Stimulated activated CD4-positive, alpha-beta T cell treated with anti-CD3 and anti-CD28 coated beads, TNF-alpha, amount 100 ng/mL, for 4 hours (primary cell): Measurements from ENCODE around the gene PTPRT.

Source experiments
- DNase-seq, 3 experiments: peaks; one replicate each; pipeline ENCODE4 v3.0.0-alpha.2; 2020; ENCODE audit warnings: low read depth in 3 of 3

PTPRT gene

GRCh38 chr20:42613076-42613475, 576.6 kb downstream of the PTPRT start:
- DNase-seq: no peak

DNA sequence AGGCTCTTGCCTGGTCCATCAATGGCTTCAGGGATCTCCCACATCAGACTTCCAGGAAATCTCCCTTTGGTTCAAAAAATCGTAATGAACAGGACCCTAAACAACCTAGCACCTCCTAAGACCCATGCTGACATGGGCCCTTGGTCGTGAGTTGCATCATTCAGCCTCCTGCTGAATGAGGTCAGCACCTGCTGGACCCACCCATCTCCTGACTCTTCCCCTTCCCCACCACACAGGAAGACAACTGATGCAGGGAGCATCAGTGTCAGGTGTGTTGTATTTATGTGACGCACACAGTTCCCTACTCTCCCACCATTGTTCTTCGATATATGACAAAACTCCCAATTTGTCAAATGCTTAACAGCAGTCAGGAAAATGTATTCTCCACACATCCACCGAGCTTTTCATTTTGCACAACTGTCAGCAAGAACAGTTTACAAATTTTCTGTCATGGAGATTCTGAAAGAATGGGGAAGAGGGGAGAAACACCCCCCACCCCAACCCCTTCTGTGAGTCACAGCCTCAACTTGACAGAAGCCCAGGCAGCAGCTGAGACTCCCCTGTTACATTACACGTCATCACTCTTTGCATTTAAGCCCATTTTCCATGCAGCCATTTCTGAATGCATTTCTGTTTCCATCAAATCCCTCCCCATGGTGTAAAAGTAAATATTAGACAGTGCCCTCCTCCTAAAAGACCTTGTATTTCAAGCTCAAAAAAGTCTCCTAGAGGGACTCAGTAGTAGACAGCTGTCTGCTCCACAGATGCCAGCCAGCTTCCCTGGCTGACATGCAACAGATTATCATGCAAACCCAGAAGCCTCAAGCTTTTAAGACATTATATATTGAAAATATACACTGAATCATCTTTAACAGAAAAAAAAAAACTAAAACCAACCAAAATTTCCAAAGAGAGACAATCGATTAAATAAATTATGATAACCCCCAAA, 577.5 kb downstream of the PTPRT start:
- no peak for DNase-seq

GRCh38 chr20:42611423-42611822, 578.3 kb downstream of the PTPRT start:
- no peak for DNase-seq

DNA sequence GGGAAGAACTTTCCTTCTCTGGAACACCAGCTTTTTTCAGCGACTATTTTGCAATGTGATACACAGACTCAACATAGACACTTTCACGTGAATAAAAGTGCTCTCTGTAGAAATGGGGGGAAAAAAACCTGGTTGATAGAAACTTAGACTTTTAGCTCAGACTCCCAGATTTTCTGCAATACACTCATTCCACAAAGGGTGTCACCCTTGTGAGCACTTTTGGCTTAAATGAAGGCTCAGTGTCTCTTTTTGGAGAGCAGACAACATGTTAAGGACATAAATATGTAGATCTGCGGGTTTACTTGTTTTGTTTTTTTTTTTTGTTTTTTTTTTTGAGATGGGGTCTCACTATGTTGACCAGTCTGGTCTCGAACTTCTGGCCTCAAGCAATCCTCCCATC, 579.6 kb downstream of the PTPRT start:
- DNase-seq: no peak

DNA sequence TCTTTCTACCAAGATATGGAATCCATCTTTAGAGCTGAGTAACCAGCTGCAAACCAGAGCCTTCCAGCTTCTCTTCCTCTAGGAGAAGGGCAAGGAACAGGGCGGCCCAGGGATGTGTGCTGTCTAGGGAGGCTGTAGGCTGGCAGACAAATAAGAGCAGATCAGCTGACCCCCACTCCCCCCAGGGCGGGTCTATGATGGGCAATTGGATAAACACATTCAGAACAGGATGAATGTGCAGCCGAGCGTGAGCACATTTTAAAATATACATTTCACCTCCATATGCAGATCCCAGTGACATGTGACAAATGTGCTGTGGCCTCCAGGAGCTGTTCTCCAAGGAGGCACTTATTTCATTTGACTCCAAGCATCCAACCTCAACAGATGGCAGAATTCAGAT, 580.1 kb downstream of the PTPRT start:
- no peak for DNase-seq

DNA sequence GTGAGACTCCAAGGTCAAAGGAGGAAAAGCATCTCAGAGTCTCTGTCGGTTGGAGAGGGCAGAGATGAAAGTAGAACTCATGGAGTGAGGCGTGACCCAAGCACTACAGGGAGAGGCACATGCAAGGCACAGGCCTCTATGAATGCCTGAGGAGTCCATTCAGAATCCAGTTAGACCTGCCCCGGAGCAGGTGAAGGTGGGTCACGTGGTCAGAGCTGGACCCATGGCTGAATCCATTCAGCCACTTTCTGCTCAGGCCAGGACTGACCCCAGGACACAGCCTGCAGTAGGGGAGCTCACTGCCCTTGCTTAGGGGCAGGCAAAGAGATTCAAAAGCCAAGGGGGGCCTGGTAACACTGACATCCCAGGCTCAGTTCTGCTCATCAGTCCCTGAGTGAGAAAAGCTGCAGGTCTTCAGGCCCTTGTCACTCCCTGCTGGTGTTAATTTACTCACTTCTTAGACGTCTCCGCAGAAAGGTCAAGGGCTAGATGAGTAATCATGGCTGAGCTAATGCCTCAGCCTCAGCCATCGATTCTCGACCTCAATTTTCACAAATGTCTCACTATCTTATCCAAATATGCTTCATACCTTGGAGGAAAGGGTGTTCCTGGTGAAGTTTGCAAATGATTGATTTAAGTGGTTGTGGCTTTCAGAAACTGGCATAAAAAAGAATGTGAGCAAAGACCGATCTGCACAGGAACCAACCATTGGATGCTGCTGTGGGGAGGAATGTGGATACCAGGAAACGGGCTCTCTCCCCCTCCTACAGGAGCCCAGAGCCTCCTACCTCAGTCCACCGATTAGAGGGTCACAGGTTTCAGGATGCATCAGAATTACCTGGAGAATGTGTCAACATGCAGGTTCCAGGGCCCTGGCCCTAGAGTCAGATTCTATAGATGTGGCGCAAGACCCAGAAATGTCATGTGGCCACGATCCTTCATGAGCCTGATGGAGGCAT, 584.4 kb downstream of the PTPRT start:
- no peak for DNase-seq

DNA sequence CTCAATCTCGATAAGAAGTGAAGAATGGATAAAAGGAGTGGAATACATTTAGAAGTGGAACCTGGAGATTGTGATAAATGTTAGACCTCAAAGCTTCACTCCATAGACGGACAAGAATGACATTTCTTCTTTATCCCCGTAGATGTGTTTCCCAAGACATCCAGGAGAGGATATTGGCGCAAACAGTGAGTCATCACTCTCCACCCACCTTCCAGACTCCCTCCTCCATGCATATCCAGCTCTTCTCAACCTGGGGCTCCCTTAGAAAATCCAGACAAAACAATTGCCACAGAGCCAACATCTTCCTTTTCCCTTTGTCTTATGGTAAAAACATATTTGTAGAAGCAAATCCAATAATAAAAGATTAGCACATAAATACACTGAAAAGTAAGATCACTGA, 586.1 kb downstream of the PTPRT start:
- no peak for DNase-seq

GRCh38 chr20:42598581-42598980, 591.1 kb downstream of the PTPRT start:
- DNase-seq: no peak

- no peak for DNase-seq
Observed at GRCh38 chr20:42595625-42596024, 594.1 kb downstream of the PTPRT start.

DNA sequence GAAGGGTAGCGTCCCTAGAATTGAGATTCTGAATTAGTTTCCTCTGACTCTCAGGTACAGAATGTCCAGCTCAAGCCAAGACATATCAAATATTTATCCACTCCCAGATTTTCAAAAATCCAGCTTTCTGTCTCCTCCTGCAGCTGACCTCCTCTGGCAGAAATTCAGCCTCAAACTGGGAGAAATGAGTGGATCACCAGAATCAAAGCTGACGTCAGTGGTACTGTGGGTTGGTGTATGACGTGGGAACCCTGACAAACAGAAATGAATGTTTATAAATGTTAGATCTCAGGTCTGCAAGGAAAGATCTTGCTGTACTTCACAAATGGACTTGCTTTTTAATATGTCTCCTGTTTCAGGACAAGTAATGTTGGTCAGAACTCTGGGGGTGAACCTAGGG, 595.0 kb downstream of the PTPRT start:
- DNase-seq: no peak

DNA sequence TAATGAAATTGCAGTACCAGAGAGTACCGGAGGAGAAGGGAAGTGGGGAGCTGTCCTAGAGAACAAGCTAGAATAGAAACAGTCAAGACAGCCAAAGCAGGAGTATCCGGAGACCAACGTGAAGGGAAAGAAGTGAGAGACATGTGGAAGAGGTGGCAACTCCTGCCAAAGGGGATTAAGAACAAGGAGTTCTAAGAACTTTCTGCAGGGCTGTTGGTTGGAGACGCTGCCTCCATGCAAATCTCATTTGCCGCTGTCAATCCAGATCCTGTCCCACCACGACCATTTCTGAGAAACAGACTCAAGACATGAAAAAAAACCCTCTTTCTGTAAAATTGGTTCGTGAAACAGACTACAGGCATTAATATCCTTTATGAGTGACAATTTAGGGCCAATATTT, 595.7 kb downstream of the PTPRT start:
- DNase-seq: no peak

DNA sequence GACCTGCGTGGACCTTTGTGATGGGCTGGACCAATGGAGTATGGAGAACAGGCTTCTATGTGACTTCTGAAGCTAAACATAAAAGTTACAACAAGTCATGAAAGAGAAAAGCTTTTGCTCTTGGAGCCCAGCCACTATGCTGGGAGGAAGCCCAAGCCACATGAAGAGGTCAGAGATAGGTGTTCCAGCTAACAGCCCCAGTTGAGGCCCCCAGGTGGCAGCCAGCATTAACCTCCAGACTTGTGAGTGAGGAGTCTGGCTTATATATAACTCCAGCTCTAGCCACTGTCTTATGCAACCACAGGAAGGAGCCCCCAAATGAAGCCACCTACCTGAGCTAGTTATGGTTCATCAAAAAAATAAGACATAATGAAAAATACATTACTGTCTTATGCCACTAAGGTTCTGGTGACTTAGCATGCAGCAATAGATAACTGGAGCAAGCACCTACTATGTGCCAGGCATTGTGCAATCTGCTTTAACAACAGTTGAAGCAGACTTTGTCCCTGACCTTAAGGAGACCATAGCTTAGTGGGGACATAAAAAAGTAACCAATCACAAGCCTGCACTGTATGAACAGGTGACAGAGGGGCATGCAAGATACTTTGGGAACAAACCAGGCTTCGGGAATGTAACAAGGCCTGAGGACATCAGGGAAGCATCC, 599.6 kb downstream of the PTPRT start:
- no peak for DNase-seq

DNA sequence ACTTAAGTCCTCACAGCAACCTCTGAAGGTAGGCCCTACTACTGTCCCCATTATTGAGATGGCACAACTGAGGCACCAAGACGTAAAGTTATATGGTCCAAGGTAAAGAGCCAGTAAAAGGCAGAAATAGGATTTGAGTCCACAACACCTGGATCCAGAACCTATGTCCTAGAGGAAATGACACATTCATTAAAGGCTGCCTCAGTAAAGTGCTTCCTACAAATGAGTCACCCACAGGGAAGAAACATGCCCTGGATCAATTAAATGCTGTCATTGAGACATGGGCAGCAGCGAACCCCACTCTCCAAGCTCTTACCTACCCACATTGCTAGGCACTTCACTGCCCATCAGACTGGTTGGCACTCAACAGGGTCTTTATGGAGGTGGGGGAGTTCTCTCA, 600.9 kb downstream of the PTPRT start:
- no peak for DNase-seq

DNA sequence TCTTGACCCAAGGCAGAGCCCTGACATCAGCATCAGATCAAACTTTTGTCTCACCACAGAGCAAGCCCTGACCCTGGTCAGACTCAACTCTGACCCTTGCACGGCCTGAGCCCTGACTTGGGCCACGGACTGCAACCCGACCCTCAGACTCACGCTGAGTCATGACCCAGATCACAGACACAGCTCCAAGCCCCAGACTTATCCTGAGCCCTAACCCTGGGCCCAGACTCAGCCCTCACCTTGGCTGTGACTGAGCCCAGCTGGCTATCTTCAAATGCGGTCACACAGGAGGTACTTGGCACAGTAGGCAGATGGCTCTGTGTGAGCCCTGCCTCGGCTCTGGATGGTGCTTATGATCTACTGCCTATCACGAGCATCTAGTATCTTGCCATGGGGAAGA, 602.3 kb downstream of the PTPRT start:
- no peak for DNase-seq

DNA sequence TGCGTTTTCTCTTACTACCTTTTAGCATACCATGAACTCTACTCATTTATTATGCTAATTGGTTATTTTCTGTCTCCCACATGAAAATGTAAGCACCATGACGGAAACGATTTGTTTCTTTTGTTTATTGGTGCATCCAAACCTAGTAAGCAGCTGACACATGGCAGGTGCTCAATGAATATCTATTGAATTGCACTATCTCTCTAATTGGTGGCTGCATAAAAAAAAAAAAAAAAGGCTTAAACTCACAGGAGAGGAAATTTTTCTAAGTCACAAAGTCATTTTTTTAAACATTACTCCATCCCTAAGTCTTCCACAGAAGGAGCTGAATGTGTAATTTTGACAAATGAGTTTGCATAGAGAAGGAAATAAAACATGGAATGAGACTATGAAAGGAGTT, 608.4 kb downstream of the PTPRT start:
- no peak for DNase-seq

- DNase-seq: no peak
Observed at GRCh38 chr20:42576167-42576566, 613.5 kb downstream of the PTPRT start.

DNA sequence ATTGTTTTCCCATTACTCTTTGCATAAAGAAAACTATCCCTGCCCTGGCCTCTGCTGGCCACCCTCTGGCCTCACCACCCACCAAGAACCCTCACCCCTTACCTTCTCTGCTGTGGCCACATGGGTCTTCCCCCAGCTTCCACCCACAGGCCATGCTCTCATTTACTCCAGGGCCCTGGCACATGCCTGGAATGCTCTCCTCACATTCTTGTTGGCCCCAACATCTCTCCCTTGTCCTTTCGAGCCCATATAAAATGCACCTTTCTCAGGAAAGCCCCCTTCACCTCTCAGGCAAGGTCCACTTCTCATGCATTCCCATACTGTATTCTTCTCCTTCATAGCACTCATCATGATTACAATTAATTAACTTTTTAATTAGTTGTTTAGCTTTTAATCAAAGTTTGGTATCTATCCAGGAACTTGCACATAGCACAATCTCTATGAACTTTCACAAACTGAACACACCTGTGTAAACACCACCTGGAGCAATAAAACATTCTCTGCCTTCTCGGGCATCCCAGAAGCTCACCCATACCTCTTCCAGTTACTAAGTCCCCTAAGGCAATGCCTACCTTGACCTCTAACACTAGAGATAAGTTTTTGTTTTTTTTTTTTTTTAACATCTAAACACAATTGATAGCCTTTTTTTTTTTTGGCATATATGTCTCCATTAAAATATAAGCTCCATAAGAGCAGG, 617.2 kb downstream of the PTPRT start:
- DNase-seq: no peak

DNA sequence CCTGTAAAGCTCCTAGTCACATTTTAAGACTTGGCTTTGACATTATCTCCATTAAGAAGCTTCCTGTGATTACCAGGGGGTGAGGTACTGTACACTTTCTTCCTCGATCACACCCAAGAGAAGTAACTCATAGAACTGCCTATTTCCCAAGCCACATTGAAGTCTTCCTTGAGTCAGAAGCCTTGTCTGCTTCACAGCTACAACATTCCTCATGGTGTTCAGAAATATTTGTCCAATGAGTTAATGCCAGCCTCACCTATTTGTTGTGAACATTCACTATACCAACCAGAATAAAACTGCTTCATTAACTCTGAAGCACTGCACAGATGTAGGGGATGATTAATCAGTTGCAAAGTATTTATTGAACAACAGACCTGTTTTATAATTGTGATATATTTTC, 622.3 kb downstream of the PTPRT start:
- no peak for DNase-seq

DNA sequence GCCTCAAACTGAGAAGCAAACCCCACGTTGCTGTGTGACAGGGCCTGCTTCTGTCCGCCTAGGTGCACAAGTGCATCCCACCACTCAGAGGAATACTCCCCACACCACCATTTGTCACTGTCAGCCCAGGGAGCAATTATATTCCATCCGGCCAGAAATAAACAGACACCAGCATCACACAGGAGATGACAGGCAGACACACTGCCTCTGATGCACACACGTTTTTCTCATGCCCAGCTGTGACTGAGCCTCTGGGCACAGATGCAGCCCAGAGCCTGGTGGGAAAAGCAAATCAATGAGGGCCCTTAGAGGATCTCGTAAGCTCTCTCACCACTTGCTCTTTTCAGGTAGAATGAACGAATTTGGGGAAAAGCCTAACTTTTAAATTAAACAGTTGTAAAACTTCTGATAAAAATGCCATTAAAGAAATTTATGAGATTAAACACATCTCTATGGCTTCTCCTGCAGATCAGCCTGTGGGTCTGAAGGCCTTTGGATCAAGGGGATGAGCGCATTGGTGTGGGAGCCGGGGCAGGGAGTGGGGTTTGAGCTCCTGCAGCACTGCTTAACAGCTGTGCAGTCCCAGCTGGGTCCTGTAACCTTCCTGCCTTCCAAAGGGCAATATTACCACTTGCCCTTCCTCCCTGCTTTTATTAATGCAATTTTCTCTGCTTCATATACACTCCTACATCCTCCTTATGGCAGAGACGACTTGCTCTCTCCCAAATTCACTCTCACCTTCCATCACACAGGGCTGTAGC, 624.3 kb downstream of the PTPRT start:
- no peak for DNase-seq

GRCh38 chr20:42559665-42560064, 630.0 kb downstream of the PTPRT start:
- DNase-seq: no peak

DNA sequence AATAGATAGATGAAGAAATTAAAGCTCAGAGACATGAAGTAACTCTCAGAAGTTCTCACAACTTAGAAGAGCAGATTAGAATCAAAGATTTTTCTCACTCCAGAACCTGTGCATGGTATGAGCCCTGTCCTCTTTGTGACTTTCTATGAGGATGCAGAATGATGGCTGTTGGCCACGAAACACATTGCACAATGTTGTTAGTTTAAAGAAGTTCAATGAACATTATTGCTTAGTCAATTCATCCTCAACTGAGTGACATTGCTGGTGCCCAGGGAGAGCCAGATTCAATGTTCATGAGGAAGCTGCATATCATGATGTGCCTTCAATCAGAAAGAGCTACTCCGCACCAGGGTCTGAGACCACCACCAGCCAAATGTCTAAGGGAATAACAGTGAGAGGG, 633.1 kb downstream of the PTPRT start:
- no peak for DNase-seq
